K562 (cell line): ENCODE measurements around the gene STK36. TPM values are rescaled to one million over a fixed set of nuclear protein-coding genes. Genes with fewer than 3 reads are reported as not detected.

ENCODE experiments used
- BRF1 ChIP-seq: IDR thresholded peaks from 3 replicates; pipeline ENCODE4 v1.6.1; 2011; ENCODE audit warnings: borderline replicate concordance, mild to moderate bottlenecking; ENCODE audit not compliant: insufficient read length; ENCODE audit errors: extremely low read depth
- CHD4 ChIP-seq: fragments of 200-600 bp; sonication (generic); IDR thresholded peaks from 3 replicates; pipeline ENCODE4 v1.6.1; 2012; ENCODE audit warnings: low read depth, mild to moderate bottlenecking, mixed read lengths, low read length, inconsistent platforms; ENCODE audit not compliant: insufficient read depth, insufficient replicate concordance, poor library complexity, severe bottlenecking
- EHMT2 ChIP-seq: fragments of 450-650 bp; IDR thresholded peaks from 2 replicates; pipeline ENCODE4 v1.6.1; 2018; ENCODE audit warnings: antibody characterized with exemption
- ELF2 ChIP-seq: fragments of 250-450 bp; sonication (Bioruptor Pico); IDR thresholded peaks from 2 replicates; pipeline ENCODE4 v1.5.0; 2021; ENCODE audit warnings: mild to moderate bottlenecking
- FOXK2 ChIP-seq, 2 experiments: fragments of 450-650 bp; IDR thresholded peaks in 1 of 2; conservative IDR thresholded peaks in 1 of 2; 2 replicates each; pipeline ENCODE4 v1.6.1; 2016; ENCODE audit warnings: low read depth in 2 of 2, mild to moderate bottlenecking in 1 of 2
- MEF2A ChIP-seq: IDR thresholded peaks from 2 replicates; pipeline ENCODE4 v1.6.1; 2011; ENCODE audit warnings: low read depth, mild to moderate bottlenecking, low read length, moderate library complexity; ENCODE audit not compliant: control insufficient read depth
- NBN ChIP-seq: fragments of 450-650 bp; IDR thresholded peaks from 2 replicates; pipeline ENCODE4 v1.6.1; 2016; ENCODE audit warnings: low read depth, mild to moderate bottlenecking
- NKRF ChIP-seq: fragments of 450-650 bp; IDR thresholded peaks from 2 replicates; pipeline ENCODE4 v1.6.1; 2016; ENCODE audit warnings: borderline replicate concordance
- SNIP1 ChIP-seq: fragments of 450-650 bp; IDR thresholded peaks from 2 replicates; pipeline ENCODE4 v1.7.1; 2017; ENCODE audit warnings: low read depth, mild to moderate bottlenecking
- ZNF354B ChIP-seq: fragments of 250-450 bp; sonication (Bioruptor Pico); IDR thresholded peaks from 2 replicates; pipeline ENCODE4 v1.4.0; 2020
- ZSCAN32 ChIP-seq: fragments of 450-650 bp; formaldehyde crosslinking; IDR thresholded peaks from 2 replicates; pipeline ENCODE4 v1.4.0; 2020; ENCODE audit warnings: mild to moderate bottlenecking, moderate library complexity
- polyA plus RNA-seq, 8 experiments: library from polyadenylated mRNA; depleted of rRNA in 4 of 8; stranded (reverse) in 5 of 8; unstranded in 3 of 8; fragments of >200 nt; fragmentation: Nextera tagmentation in 2 of 8; fragmentation: Illumina TruSeq in 1 of 8; extraction: Ambion mirVana in 2 of 8; extraction: Trizol in 1 of 8; gene quantifications; 2 replicates each; pipeline versions ENCODE4 v1.2.1 to v1.2.3, GENCODE V29; 2011 to 2014; ENCODE audit warnings: inconsistent platforms in 1 of 8, missing spikeins in 1 of 8
- total RNA-seq, 7 experiments: library from RNA; depleted of rRNA in 6 of 7; stranded (reverse); fragments of >200 nt in 6 of 7; fragmentation: Illumina TruSeq in 2 of 7; extraction: Trizol in 2 of 7; gene quantifications; 2 replicates each; pipeline versions ENCODE4 v1.2.1 to v1.2.3, GENCODE V29; 2011 to 2021; ENCODE audit warnings: low replicate concordance in 1 of 7
- TF ChIP-seq, protein P1 (sequence below): fragments of 250-450 bp; sonication (Bioruptor Pico); IDR thresholded peaks from 2 replicates; pipeline ENCODE4 v1.8.0; 2022; ENCODE audit warnings: moderate library complexity, mild to moderate bottlenecking, inconsistent platforms
- TF ChIP-seq, protein P2 (sequence below): fragments of 200-800 bp; sonication (Bioruptor generic); IDR thresholded peaks from 2 replicates; pipeline ENCODE4 v1.6.1; 2016; ENCODE audit warnings: missing genetic modification characterization, missing compliant biosample characterization
- TF ChIP-seq, protein P3 (sequence below): sonication (generic); IDR thresholded peaks from 2 replicates; pipeline ENCODE4 v1.6.1; 2016

The STK36 gene
- total and polyA plus RNA-seq, 9 of the 15 experiments (the other 6 are each of a cell fraction or from before 2014, with no cell fraction given), result 3.5 to 12.4 (median 6.7) TPM

- TF ChIP-seq, protein P1, sequence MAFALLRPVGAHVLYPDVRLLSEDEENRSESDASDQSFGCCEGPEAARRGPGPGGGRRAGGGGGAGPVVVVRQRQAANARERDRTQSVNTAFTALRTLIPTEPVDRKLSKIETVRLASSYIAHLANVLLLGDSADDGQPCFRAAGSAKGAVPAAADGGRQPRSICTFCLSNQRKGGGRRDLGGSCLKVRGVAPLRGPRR (CRISPR knock-in tag), result no peak
- TF ChIP-seq ELF2 (CRISPR knock-in tag) (no peak), NBN (no peak), FOXK2 (conservative IDR thresholded peaks at IDR 0.05 in 1 of 2, IDR thresholded peaks at IDR 0.05 in 1 of 2; ENCODE audit: low read depth in 2 of 2) (no peak), ZNF354B (CRISPR knock-in tag) (no peak), SNIP1 (no peak), BRF1 (no peak), NKRF (peak; percentile 49; the same call in 1 of the 2 replicates), CHD4 (no peak), ZSCAN32 (CRISPR knock-in tag) (no peak), EHMT2 (no peak), MEF2A (no peak)
- TF ChIP-seq, protein P2, sequence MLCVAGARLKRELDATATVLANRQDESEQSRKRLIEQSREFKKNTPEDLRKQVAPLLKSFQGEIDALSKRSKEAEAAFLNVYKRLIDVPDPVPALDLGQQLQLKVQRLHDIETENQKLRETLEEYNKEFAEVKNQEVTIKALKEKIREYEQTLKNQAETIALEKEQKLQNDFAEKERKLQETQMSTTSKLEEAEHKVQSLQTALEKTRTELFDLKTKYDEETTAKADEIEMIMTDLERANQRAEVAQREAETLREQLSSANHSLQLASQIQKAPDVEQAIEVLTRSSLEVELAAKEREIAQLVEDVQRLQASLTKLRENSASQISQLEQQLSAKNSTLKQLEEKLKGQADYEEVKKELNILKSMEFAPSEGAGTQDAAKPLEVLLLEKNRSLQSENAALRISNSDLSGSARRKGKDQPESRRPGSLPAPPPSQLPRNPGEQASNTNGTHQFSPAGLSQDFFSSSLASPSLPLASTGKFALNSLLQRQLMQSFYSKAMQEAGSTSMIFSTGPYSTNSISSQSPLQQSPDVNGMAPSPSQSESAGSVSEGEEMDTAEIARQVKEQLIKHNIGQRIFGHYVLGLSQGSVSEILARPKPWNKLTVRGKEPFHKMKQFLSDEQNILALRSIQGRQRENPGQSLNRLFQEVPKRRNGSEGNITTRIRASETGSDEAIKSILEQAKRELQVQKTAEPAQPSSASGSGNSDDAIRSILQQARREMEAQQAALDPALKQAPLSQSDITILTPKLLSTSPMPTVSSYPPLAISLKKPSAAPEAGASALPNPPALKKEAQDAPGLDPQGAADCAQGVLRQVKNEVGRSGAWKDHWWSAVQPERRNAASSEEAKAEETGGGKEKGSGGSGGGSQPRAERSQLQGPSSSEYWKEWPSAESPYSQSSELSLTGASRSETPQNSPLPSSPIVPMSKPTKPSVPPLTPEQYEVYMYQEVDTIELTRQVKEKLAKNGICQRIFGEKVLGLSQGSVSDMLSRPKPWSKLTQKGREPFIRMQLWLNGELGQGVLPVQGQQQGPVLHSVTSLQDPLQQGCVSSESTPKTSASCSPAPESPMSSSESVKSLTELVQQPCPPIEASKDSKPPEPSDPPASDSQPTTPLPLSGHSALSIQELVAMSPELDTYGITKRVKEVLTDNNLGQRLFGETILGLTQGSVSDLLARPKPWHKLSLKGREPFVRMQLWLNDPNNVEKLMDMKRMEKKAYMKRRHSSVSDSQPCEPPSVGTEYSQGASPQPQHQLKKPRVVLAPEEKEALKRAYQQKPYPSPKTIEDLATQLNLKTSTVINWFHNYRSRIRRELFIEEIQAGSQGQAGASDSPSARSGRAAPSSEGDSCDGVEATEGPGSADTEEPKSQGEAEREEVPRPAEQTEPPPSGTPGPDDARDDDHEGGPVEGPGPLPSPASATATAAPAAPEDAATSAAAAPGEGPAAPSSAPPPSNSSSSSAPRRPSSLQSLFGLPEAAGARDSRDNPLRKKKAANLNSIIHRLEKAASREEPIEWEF, result no peak
- TF ChIP-seq, protein P3, sequence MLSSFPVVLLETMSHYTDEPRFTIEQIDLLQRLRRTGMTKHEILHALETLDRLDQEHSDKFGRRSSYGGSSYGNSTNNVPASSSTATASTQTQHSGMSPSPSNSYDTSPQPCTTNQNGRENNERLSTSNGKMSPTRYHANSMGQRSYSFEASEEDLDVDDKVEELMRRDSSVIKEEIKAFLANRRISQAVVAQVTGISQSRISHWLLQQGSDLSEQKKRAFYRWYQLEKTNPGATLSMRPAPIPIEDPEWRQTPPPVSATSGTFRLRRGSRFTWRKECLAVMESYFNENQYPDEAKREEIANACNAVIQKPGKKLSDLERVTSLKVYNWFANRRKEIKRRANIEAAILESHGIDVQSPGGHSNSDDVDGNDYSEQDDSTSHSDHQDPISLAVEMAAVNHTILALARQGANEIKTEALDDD, result no peak
These were observed 13.1 kb upstream of the STK36 start (continued) for GRCh38 chr2:218658671-218659257.
